Neural cell (in vitro differentiated cells): ENCODE results near the gene HTR1E. TPM values are rescaled to one million over a fixed set of nuclear protein-coding genes. Genes with fewer than 3 reads are reported as not detected.

Source experiments
- H2AFZ ChIP-seq: fragments of 200-600, 300-800 bp; sonication (generic), shearing (Covaris generic); 2 replicates; pipeline ENCODE4 v1.6.0; 2014; ENCODE audit warnings: low read depth, mild to moderate bottlenecking, antibody characterized with exemption, low read length, moderate library complexity
- H3F3A ChIP-seq: fragments of 200-600 bp; shearing (Covaris generic); 2 replicates; pipeline ENCODE4 v1.6.1; 2016; ENCODE audit warnings: mild to moderate bottlenecking, moderate library complexity, mixed read lengths, antibody characterized with exemption, low read length; ENCODE audit not compliant: insufficient read depth, poor library complexity, severe bottlenecking
- H3K27ac ChIP-seq: fragments of 200-600, 300-800 bp; sonication (generic), shearing (Covaris generic); 2 replicates; pipeline ENCODE4 v1.5.1; 2014; ENCODE audit warnings: mild to moderate bottlenecking, low read length, moderate library complexity
- H3K27me3 ChIP-seq: fragments of 300-800, 200-600 bp; sonication (generic), shearing (Covaris generic); 2 replicates; pipeline ENCODE4 v1.6.0; 2014; ENCODE audit warnings: mild to moderate bottlenecking, low read depth, low read length, moderate library complexity; ENCODE audit not compliant: insufficient read depth
- H3K36me3 ChIP-seq: fragments of 300-800, 200-600 bp; sonication (generic), shearing (Covaris generic); 2 replicates; pipeline ENCODE4 v1.5.1; 2014; ENCODE audit warnings: mild to moderate bottlenecking, antibody characterized with exemption, low read length, moderate library complexity; ENCODE audit not compliant: insufficient read depth
- H3K4me2 ChIP-seq: fragments of 300-800, 200-600 bp; sonication (generic), shearing (Covaris generic); 2 replicates; pipeline ENCODE4 v1.6.0; 2014; ENCODE audit warnings: mild to moderate bottlenecking, low read length
- H3K4me3 ChIP-seq: fragments of 300-800, 200-600 bp; sonication (generic), shearing (Covaris generic); 2 replicates; pipeline ENCODE4 v1.5.1; 2014; ENCODE audit warnings: mild to moderate bottlenecking, low read length, moderate library complexity
- H3K79me2 ChIP-seq: fragments of 200-600 bp; shearing (Covaris generic); replicated peaks from 2 replicates; pipeline ENCODE4 v1.6.0; 2014; ENCODE audit warnings: mild to moderate bottlenecking, low read length, moderate library complexity; ENCODE audit not compliant: insufficient read depth
- H3K9ac ChIP-seq: fragments of 300-800, 200-600 bp; sonication (generic), shearing (Covaris generic); 2 replicates; pipeline ENCODE4 v1.6.1; 2016; ENCODE audit warnings: mild to moderate bottlenecking, low read length, mixed read lengths
- H3K9me2 ChIP-seq: fragments of 200-600 bp; shearing (Covaris generic); 2 replicates; pipeline ENCODE4 v1.6.1; 2016; ENCODE audit warnings: mild to moderate bottlenecking, low read length, mixed read lengths; ENCODE audit not compliant: insufficient read depth
- H3K9me3 ChIP-seq: fragments of 200-600, 300-800 bp; sonication (generic), shearing (Covaris generic); 2 replicates; pipeline ENCODE4 v1.6.1; 2016; ENCODE audit warnings: mild to moderate bottlenecking, mixed run types, low read length, moderate library complexity, mixed read lengths
- H4K20me1 ChIP-seq: fragments of 200-600 bp; shearing (Covaris generic); 2 replicates; pipeline ENCODE4 v1.6.1; 2016; ENCODE audit warnings: mild to moderate bottlenecking, mixed run types; ENCODE audit not compliant: insufficient read depth
- CTCF ChIP-seq: fragments of 450-650 bp; IDR thresholded peaks from 2 replicates; pipeline ENCODE4 v1.5.1; 2014; ENCODE audit warnings: antibody characterized with exemption, mild to moderate bottlenecking, moderate library complexity; ENCODE audit not compliant: poor library complexity, severe bottlenecking
- EP300 ChIP-seq: fragments of 450-650 bp; conservative IDR thresholded peaks from 2 replicates; pipeline ENCODE4 v1.6.1; 2014; ENCODE audit warnings: antibody characterized with exemption, mild to moderate bottlenecking, moderate library complexity; ENCODE audit not compliant: poor library complexity, severe bottlenecking
- EZH2 ChIP-seq: fragments of 200-600, 300-800 bp; shearing (Covaris generic), sonication (generic); IDR thresholded peaks from 2 replicates; pipeline ENCODE4 v1.6.1; 2014; ENCODE audit warnings: antibody characterized with exemption, low read length, borderline replicate concordance, mild to moderate bottlenecking; ENCODE audit not compliant: insufficient read depth, poor library complexity, severe bottlenecking
- MXI1 ChIP-seq: fragments of 450-650 bp; conservative IDR thresholded peaks from 2 replicates; pipeline ENCODE4 v1.6.1; 2014; ENCODE audit warnings: antibody characterized with exemption, mild to moderate bottlenecking; ENCODE audit not compliant: poor library complexity, severe bottlenecking
- POLR2AphosphoS5 ChIP-seq: IDR thresholded peaks from 2 replicates; pipeline ENCODE4 v1.6.1; 2012
- RAD21 ChIP-seq: fragments of 450-650 bp; conservative IDR thresholded peaks from 2 replicates; pipeline ENCODE4 v1.6.1; 2014; ENCODE audit warnings: antibody characterized with exemption, mild to moderate bottlenecking, moderate library complexity
- REST ChIP-seq: IDR thresholded peaks from 2 replicates; pipeline ENCODE4 v1.6.1; 2012; ENCODE audit warnings: borderline replicate concordance
- SMC3 ChIP-seq: fragments of 450-650 bp; conservative IDR thresholded peaks from 2 replicates; pipeline ENCODE4 v1.6.1; 2014; ENCODE audit warnings: antibody characterized with exemption, mild to moderate bottlenecking, moderate library complexity; ENCODE audit not compliant: poor library complexity
- TAF1 ChIP-seq: IDR thresholded peaks from 2 replicates; pipeline ENCODE4 v1.6.1; 2012; ENCODE audit warnings: low read depth
- polyA plus RNA-seq: library from polyadenylated mRNA; depleted of rRNA; stranded (reverse); fragments of >200 nt; gene quantifications from 2 replicates; pipeline ENCODE4 v1.2.3, GENCODE V29; 2014

The HTR1E gene
- polyA plus RNA-seq, 1 donor from 2014 or later: 0.25 TPM

GRCh38 chr6:86963352-86963751, 26.0 kb downstream of the HTR1E start:
- Histone ChIP-seq H3K27me3 (no peaks in the 10 kb centered on the region), H3K79me2 (no peaks in the 10 kb centered on the region), H3K4me3 (no peak overlapping the region), H4K20me1 (no peaks in the 10 kb centered on the region), H3F3A (no peaks in the 10 kb centered on the region), H2AFZ (no peak overlapping the region), H3K36me3 (no peaks in the 10 kb centered on the region), H3K27ac (no peak overlapping the region), H3K9ac (no peak overlapping the region), H3K9me2 (no peaks in the 10 kb centered on the region), H3K4me2 (no peak overlapping the region), H3K9me3 (no peaks in the 10 kb centered on the region)
- TF ChIP-seq REST (no peak), SMC3 (no peak), EZH2 (no peak), POLR2AphosphoS5 (no peak), CTCF (no peak), EP300 (no peak), TAF1 (no peak), RAD21 (no peak), MXI1 (no peak)

GRCh38 chr6:86964029-86964579, 26.8 kb downstream of the HTR1E start:
- Histone ChIP-seq H3F3A (no peaks in the 10 kb centered on the region), H3K27me3 (no peaks in the 10 kb centered on the region), H2AFZ (no peak overlapping the region), H4K20me1 (no peaks in the 10 kb centered on the region), H3K9me3 (no peaks in the 10 kb centered on the region), H3K4me3 (no peak overlapping the region), H3K9ac (no peak overlapping the region), H3K36me3 (no peaks in the 10 kb centered on the region), H3K4me2 (no peak overlapping the region), H3K27ac (no peak overlapping the region), H3K9me2 (no peaks in the 10 kb centered on the region), H3K79me2 (no peaks in the 10 kb centered on the region)
- TF ChIP-seq EP300 (no peak), TAF1 (no peak), CTCF (no peak)
